ENCODE data around the gene CALM1. TPM values are rescaled to one million over a fixed set of nuclear protein-coding genes. Genes with fewer than 3 reads are reported as not detected.
A peak's percentile ranks its signal among the peaks of the same experiment; 100 is the strongest.

Gene CALM1
- total RNA-seq, 1 donor from 2014 or later = 638 TPM

- ATAC-seq (peak; percentile 65), DNase-seq (ENCODE audit: missing footprints) (no peak)
- intact Hi-C loops (cut with DNase I) = no loop called here
These were observed 29.8 kb downstream of the CALM1 start for GRCh38 chr14:90426663-90427062.

GRCh38 chr14:90427848-90428426 is 31.1 kb downstream of the CALM1 start:
- no peak for ATAC-seq
- intact Hi-C loops (cut with DNase I) = no loop called here
- DNase-seq (ENCODE audit: missing footprints) = no peak

GRCh38 chr14:90428676-90429075 is 31.8 kb downstream of the CALM1 start:
- DNase-seq (ENCODE audit: missing footprints) = no peak
- ATAC-seq = no peak
- intact Hi-C loops (cut with DNase I) = no loop called here

- intact Hi-C loops (cut with DNase I) = no loop called here
- ATAC-seq (no peak), DNase-seq (ENCODE audit: missing footprints) (no peak)
These were observed 32.4 kb downstream of the CALM1 start for GRCh38 chr14:90429236-90429635.

- no peak for DNase-seq (ENCODE audit: missing footprints)
- intact Hi-C loops (cut with DNase I) = no loop called here
- ATAC-seq = no peak
These were observed 32.9 kb downstream of the CALM1 start for GRCh38 chr14:90429754-90430153.

GRCh38 chr14:90434370-90435020 is 37.7 kb downstream of the CALM1 start:
- ATAC-seq (no peak), DNase-seq (ENCODE audit: missing footprints) (no peak)
- intact Hi-C loops (cut with DNase I) = no loop called here

- DNase-seq (ENCODE audit: missing footprints) (no peak), ATAC-seq (no peak)
- intact Hi-C loops (cut with DNase I) = no loop called here
These were observed 42.0 kb downstream of the CALM1 start for GRCh38 chr14:90438841-90439240.

GRCh38 chr14:90440021-90440451 is 43.2 kb downstream of the CALM1 start:
- no peak for ATAC-seq
- intact Hi-C loops (cut with DNase I) = no loop called here

GRCh38 chr14:90440592-90440991 is 43.8 kb downstream of the CALM1 start:
- ATAC-seq (no peak), DNase-seq (ENCODE audit: missing footprints) (no peak)
- intact Hi-C loops (cut with DNase I) = no loop called here

More at GRCh38 chr14:90440021-90440451, 43.2 kb downstream of the CALM1 start:
- no peak for DNase-seq (ENCODE audit: missing footprints)

GRCh38 chr14:90442388-90442787 is 45.6 kb downstream of the CALM1 start:
- DNase-seq (ENCODE audit: missing footprints) = no peak
- ATAC-seq = no peak
- intact Hi-C loops (cut with DNase I) = no loop called here

GRCh38 chr14:90443161-90444076 is 46.6 kb downstream of the CALM1 start:
- DNase-seq (ENCODE audit: missing footprints) (no peak), ATAC-seq (no peak)
- intact Hi-C loops (cut with DNase I) = no loop called here

- no peak for DNase-seq (ENCODE audit: missing footprints)
- intact Hi-C loops (cut with DNase I) = no loop called here
- ATAC-seq = no peak
These were observed 47.4 kb downstream of the CALM1 start for GRCh38 chr14:90444077-90444696.

- DNase-seq (ENCODE audit: missing footprints) = no peak
- ATAC-seq = no peak
- intact Hi-C loops (cut with DNase I) = no loop called here
These were observed 48.2 kb downstream of the CALM1 start for GRCh38 chr14:90445011-90445410.

GRCh38 chr14:90446405-90446804 is 49.6 kb downstream of the CALM1 start:
- intact Hi-C loops (cut with DNase I) = no loop called here
- DNase-seq (ENCODE audit: missing footprints) (no peak), ATAC-seq (no peak)

- DNase-seq (ENCODE audit: missing footprints) = no peak
- ATAC-seq = no peak
- intact Hi-C loops (cut with DNase I) = no loop called here
These were observed 51.1 kb downstream of the CALM1 start for GRCh38 chr14:90447720-90448497.

- intact Hi-C loops (cut with DNase I) = no loop called here
- DNase-seq (ENCODE audit: missing footprints) = no peak
These were observed 52.6 kb downstream of the CALM1 start for GRCh38 chr14:90449411-90449810.

GRCh38 chr14:90450151-90450550 is 53.3 kb downstream of the CALM1 start:
- intact Hi-C loops (cut with DNase I) = no loop called here
- ATAC-seq (no peak), DNase-seq (ENCODE audit: missing footprints) (no peak)

More at GRCh38 chr14:90449411-90449810, 52.6 kb downstream of the CALM1 start:
- no peak for ATAC-seq

- ATAC-seq = no peak
- no peak for DNase-seq (ENCODE audit: missing footprints)
- intact Hi-C loops (cut with DNase I) = no loop called here
These were observed 53.8 kb downstream of the CALM1 start for GRCh38 chr14:90450667-90451066.

- intact Hi-C loops (cut with DNase I) = no loop called here
- DNase-seq (ENCODE audit: missing footprints) (no peak), ATAC-seq (no peak)
These were observed 54.6 kb downstream of the CALM1 start for GRCh38 chr14:90451443-90451842.

All from Right ventricle myocardium inferior (tissue), 1 donor.